Measurements from ENCODE around the gene IFT27.

Gene IFT27, protein sequence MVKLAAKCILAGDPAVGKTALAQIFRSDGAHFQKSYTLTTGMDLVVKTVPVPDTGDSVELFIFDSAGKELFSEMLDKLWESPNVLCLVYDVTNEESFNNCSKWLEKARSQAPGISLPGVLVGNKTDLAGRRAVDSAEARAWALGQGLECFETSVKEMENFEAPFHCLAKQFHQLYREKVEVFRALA

GRCh38 chr22:36775964-36776669 is at the start of gene IFT27:
Gene IFT27, minus strand, starts transcription at chr22:36776119. Its CDS starts 412 bp downstream, at chr22:36775707.
- peak; percentile 91 for DNase-seq (ENCODE audit: low spot score)

DNA sequence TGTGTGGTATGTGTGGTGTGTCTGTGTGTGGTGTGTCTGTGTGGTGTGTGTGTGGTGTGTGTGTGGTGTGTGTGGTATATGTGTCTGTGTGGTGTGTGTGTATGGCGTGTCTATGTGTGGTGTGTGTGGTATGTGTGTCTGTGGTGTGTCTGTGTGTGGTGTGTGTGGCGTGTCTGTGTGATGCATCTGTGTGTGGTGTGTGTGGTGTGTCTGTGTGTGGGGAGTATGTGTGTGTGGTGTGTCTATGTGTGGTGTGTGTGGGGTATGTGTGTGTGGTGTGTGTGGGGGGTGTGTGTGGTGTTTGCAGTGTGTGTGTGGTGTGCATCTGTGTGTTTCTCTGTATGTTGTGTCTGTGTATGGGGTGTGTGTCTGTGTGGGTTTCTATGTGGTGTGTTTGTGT is 48.7 kb upstream of the IFT27 start:
- DNase-seq (ENCODE audit: low spot score): no peak

DNA sequence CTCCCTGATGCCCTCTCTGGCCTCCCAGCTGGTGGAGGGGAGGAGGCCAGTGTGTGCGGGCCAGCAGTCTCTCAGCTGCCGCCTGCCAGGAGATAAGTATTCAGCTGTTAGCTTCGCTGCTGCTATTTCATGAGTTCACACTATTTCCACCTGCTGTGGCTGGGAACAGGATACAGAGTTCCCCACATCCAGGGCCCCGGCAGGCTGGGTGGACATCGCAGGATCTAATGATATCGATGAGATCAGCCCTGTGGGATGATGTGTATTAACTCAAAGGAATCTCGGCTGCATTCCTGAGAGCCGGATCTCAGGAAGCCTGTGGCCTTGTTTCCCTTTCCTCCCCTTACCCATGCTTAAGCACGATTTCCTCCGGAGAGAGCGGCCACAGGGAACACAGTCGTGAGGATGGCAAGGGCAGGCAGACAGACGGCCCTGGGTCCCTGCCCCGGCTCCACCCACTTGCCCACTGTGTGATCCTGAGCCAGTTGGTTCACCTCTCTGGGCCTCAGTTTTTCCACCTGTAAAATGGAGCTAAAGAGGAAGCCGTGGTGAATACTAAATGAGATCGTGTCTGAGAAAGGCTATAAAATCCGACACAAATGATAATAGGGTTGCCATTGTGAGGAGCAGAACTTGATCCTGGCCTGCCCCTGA is 47.4 kb upstream of the IFT27 start:
- no peak for DNase-seq (ENCODE audit: low spot score)

DNA sequence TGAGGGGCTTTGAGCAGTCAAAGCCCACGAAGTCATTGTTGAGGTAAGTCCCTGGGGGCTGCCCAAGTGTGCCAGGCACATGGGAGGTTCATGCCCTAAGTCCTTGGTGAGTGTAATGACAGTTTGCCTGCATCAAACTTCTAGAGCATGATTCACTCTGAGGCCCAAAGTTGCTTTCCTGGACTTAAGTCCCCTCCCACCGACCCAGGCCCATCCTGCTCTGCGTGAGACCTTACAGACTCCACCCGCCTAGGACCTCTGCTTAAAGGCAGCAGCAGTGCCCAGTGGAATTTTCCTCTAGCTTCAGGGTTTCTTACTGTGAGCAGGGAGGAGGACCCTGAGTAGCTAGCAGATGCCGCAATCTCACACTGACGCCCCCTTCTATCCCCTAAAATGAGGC is 46.7 kb upstream of the IFT27 start:
- no peak for DNase-seq (ENCODE audit: low spot score)

DNA sequence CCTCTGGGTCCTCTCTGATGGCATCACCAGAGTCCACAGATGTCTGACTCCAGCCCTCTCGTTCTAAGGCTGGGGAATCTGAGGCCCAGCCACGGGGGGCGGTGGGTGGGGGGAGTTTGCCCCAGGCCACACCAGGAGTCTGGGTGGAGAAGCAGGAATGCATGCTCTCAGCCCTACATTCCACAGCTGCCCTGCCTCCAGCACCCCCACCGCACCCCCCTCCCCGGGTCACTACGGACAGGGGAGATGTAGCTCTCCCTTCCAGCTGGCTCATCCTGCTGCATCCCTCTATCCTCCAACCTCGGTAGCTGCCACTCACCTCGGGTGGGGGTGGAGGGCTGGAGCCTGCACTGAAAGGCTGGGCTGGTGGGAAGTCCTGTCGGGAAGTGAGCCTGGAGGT is 43.2 kb upstream of the IFT27 start:
- no peak for DNase-seq (ENCODE audit: low spot score)

DNA sequence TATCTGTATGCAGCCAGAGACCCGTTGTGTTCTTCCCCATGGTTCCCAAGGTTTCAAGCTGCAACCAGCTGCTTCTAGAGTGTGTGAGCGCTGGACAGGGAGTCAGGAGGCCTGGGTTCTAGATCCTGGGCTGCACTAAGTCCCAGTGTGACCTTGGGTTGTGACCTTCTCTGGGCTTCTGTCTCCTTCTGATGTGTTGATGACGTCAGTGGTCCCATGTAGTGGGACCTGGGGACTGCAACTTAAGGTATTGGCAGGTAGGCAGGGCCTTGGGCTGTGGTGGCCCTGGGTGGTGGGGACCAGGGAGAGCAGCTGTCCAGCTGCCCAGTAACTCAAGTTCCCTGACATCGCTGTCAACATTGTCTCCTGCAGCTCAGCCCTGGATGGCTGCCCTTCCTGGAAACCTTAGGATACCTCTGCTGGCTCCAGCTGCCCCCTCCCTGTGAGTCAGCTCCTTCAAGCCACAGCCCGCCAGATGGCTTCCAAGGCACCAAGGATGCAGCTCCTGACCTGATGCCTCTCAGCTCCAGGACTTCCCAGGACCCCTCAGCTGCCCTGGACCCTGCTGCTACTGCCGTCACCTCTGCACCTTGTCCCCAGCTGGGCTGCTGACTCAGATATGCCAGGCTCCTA is 42.2 kb upstream of the IFT27 start:
- no peak for DNase-seq (ENCODE audit: low spot score)

DNA sequence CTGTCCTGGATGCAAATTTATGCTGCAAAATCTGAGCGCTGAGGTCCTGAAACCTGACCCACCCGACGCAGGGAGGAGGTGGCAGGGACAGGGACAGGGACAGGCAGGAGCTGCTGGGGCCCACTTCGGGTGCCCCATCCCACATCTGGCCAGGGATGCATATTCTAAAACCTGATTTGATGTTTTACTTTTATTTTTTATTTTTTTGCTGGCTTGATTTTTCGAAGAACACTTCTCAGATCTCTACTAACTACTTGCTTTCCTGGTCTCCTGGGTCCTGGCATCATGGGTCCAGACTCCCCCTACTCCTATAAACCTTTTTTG is 41.6 kb upstream of the IFT27 start:
- no peak for DNase-seq (ENCODE audit: low spot score)

DNA sequence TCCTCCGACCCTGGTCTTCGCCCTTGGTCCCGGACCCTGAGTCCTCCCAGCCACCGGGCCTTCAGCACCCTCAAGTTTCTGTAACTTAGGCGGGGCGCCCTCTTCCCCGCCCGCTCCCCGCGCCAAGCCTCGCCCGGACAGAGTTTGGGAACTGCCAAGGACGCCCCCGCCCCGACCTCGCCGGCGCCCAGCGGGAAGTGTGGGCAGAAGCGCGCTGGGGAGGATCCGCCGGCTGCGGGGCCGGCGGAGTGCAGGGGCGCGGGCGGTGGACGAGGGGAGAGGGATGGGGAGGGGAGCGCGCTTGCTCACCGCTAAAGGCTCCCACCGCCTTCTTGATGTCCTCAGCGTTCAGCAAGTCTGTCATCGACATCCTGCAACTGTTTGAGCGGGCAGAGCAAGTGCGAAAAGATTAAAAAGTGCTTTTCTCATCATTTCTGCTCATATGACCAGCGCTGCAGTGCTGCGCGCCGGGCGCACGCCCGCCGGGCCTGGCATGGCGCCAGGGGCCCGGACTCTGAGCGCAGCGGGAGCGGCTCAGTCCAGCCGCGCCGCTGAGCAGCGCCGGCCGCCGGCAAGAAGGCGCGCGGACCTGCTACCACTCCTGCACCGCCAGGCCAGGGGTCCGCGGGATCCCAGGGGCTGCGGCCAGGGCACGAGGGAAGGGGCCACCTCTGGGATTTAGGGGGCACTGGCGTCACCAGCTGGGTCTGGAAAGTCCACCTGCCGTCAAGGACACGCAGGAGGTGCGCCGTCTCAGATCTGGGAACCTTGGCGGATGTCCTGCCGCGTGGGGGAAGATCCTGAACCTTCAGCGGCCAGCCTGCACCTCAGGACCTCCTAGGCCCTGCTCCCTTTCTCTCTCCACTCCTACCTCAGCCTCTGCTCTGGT is 41.0 kb upstream of the IFT27 start, which contains the start of gene PVALB:
PVALB (minus strand) TSS at position 400 of the 889 bp plus-strand sequence; CDS start at position 370, 30 bp downstream.
- DNase-seq (ENCODE audit: low spot score): no peak

DNA sequence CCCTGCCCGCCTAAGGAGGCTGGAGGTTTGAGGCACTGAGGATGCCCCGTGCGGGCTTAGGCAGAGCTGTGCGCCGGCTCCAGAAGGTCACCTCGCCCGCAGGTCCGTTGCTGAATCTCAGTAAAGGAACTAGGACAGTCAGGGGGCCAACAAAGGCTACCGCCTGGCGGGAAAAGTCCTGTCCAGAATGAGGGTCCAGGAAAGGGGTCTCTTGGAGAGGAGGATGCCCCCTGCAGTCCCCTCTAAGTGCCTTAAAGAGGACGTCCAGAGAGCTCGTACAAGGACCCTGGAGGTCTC is 40.4 kb upstream of the IFT27 start:
- no peak for DNase-seq (ENCODE audit: low spot score)

- DNase-seq (ENCODE audit: low spot score): no peak
These were observed 39.8 kb upstream of the IFT27 start for GRCh38 chr22:36815558-36816338.

DNA sequence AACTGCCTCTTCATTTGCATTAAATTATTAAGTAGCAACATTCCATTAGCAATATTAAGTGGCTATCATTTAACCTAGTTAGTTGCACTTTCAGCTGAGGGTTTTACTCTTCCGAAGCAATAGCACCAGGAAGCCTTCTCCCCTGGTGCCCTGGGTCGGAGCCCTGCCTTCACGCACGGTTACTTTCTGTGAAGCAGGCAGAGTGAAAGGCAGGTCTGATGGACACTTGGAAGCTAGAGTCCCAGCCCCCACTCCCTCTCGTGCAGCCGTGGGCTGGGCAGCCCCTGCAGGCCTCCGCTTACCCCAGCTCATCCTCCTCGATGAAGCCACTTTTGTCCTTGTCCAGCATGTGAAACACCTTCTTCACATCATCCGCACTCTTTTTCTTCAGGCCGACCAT is 38.9 kb upstream of the IFT27 start:
- DNase-seq (ENCODE audit: low spot score): no peak

DNA sequence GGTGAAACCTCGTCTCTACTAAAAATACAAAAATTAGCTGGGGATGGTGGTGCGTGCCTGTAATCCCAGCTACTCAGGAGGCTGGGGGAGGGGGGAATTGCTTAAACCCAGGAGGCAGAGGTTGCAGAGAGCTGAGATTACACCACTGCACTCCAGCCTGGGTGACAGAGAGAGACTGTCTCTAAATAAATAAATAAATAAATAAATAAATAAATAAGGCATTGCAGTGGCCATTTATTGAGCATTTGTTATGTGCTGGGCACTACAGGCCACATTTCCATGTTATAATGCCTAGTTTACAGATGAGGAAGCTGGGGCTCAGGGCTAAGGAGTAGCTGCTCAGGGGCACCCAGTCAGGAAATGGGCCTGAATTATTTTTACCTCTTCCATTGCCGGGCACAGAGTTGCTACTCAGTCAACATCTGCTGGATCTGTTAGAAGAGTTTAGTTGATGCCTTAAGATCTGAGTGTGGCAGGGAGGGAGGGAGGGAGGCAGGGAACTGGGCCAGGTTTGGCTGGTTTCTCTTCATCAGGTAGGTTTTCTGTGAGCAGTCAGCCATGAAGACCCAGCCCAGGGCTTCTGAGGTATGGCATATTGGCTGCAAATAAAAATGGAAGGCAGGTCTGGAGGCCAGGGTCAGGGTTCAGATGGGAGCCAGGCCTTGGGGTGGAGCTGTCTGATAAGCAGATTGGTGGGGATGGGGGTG is 35.3 kb upstream of the IFT27 start:
- DNase-seq (ENCODE audit: low spot score): no peak

DNA sequence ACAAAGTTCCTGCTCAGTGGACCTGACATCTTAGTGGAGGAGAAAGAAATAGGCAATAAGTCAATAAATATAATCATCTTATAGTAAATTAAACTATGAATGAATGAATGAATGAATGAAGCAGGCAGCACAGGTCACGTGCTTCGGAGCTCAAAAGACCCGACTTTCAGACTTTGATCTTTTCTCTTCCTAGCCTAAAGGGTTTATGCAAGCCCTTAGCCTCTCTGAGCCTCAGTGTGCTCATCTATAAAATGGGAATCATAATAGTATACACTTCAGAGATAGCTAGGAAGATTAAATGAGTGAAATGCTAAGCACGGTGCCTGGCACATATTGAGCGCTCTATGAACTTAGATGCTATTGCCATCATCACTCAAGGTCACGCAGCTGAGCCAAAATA is 33.4 kb upstream of the IFT27 start:
- DNase-seq (ENCODE audit: low spot score): no peak

- DNase-seq (ENCODE audit: low spot score): no peak
These were observed 32.9 kb upstream of the IFT27 start for GRCh38 chr22:36808721-36809344.

GRCh38 chr22:36807627-36808026 is 31.7 kb upstream of the IFT27 start:
- no peak for DNase-seq (ENCODE audit: low spot score)

- no peak for DNase-seq (ENCODE audit: low spot score)
These were observed 30.9 kb upstream of the IFT27 start for GRCh38 chr22:36806835-36807234.

DNA sequence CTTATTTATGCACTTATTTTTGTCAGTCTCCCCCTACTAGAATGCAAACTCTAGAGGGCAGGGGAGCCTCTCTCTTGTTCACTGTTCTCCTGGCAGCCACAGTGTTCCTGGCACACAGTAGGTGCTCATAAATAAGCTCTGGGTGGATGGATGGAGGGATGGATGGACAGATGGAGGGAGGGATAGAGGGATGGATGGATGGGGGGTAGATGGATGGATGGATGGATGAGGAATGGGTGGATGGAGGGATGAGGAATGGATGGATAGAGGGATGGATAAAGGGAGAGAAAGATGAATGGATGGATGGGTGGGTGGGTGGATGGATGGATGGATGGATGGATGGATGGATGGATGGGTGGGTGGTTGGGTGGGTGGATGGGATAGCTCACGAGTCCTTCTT is 27.4 kb upstream of the IFT27 start:
- DNase-seq (ENCODE audit: low spot score): no peak

- DNase-seq (ENCODE audit: low spot score): no peak
These were observed 22.8 kb upstream of the IFT27 start for GRCh38 chr22:36798674-36799066.

GRCh38 chr22:36797911-36798673 is 22.2 kb upstream of the IFT27 start:
- DNase-seq (ENCODE audit: low spot score): no peak

GRCh38 chr22:36797374-36797773 is 21.5 kb upstream of the IFT27 start:
- no peak for DNase-seq (ENCODE audit: low spot score)
